ENCODE data around the gene FILIP1L.
A peak's percentile ranks its signal among the peaks of the same experiment; 100 is the strongest.

DNA sequence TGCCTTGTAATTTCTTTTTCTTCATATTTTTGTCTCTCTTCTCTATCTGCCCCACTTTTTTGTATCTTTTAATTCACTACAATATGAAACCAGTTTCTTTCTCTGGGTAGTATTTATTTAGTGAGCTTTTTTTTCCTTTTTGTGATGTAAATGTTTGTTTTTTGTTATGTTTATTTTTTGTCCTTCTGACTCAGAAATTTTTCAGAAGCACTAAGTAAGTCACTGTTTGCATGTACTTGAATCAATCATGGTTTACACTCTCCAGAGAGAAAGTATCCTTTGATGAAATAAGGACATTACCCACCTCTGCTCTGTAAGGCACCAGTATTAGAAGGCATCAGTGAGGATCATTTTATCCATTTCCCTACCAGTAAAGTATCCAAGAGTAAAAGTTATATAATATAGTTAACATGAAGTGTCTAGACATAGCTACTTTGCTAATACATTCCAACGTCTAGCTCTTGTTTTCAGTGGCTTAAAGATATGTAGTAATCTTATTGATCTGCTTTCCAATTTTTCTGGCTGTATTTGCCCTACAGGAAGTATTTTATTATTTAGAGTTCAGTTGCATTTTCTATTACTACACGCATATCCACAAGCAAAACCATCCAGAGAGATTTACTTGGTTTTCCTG, 25.4 kb downstream of the FILIP1L start:
- TF ChIP-seq CEBPB (IDR thresholded peaks at IDR 0.05; ENCODE audit: low read depth, low read length) (no peak), POLR2A (IDR thresholded peaks at IDR 0.05; ENCODE audit: low read depth, low read length) (no peak), RAD21 (IDR thresholded peaks at IDR 0.05; ENCODE audit: low read length) (no peak), FOS (IDR thresholded peaks at IDR 0.05; ENCODE audit: low read depth, low read length) (0 out of 2 replicates have a peak, but pooled peaks have one; percentile 2), MAFK (IDR thresholded peaks at IDR 0.05; ENCODE audit: low read depth, low read length) (no peak)
- TF ChIP-seq, protein P1, sequence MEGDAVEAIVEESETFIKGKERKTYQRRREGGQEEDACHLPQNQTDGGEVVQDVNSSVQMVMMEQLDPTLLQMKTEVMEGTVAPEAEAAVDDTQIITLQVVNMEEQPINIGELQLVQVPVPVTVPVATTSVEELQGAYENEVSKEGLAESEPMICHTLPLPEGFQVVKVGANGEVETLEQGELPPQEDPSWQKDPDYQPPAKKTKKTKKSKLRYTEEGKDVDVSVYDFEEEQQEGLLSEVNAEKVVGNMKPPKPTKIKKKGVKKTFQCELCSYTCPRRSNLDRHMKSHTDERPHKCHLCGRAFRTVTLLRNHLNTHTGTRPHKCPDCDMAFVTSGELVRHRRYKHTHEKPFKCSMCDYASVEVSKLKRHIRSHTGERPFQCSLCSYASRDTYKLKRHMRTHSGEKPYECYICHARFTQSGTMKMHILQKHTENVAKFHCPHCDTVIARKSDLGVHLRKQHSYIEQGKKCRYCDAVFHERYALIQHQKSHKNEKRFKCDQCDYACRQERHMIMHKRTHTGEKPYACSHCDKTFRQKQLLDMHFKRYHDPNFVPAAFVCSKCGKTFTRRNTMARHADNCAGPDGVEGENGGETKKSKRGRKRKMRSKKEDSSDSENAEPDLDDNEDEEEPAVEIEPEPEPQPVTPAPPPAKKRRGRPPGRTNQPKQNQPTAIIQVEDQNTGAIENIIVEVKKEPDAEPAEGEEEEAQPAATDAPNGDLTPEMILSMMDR (conservative IDR thresholded peaks at IDR 0.05; ENCODE audit: low read depth, low read length) = no peak
- TF ChIP-seq, protein P2, sequence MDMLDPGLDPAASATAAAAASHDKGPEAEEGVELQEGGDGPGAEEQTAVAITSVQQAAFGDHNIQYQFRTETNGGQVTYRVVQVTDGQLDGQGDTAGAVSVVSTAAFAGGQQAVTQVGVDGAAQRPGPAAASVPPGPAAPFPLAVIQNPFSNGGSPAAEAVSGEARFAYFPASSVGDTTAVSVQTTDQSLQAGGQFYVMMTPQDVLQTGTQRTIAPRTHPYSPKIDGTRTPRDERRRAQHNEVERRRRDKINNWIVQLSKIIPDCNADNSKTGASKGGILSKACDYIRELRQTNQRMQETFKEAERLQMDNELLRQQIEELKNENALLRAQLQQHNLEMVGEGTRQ (IDR thresholded peaks at IDR 0.05; ENCODE audit: low read depth, low read length) = no peak

All from IMR-90 (cell line).